A549 (cell line): ENCODE results near the gene SNX20. TPM values are rescaled to one million over a fixed set of nuclear protein-coding genes. Genes with fewer than 3 reads are reported as not detected.

Experiments
- ATAC-seq, 2 experiments: fragments of 200-7000 bp in 1 of 2; fragments of >200 bp in 1 of 2; cut with Nextera tagmentation in 1 of 2; cut with Tn5 transposase in 1 of 2; 3 replicates each; pipeline versions ENCODE4 v1.8.0 to v1.9.1; 2018 to 2020; ENCODE audit warnings: mild to moderate bottlenecking in 1 of 2, moderate library complexity in 1 of 2
- CTCF ChIA-PET: fragments of 300-600 bp; sonication (Branson Sonifier 250); formaldehyde crosslinking; extraction: SDS; loops from one replicate; lab custom pipeline; 2021; ENCODE audit warnings: antibody characterized with exemption, inconsistent platforms; lab: Yijun Ruan, JAX
- POLR2A ChIA-PET: fragments of 350-600 bp; formaldehyde crosslinking; extraction: SDS; loops from one replicate; lab custom pipeline; 2021; ENCODE audit warnings: antibody characterized with exemption, inconsistent platforms; lab: Yijun Ruan, JAX
- DNase-seq, 2 experiments: peaks; one replicate each; pipeline versions ENCODE4 v3.0.0 to v3.0.0-alpha.2; 2011 to 2016; ENCODE audit warnings: low read depth in 1 of 2, low spot score in 1 of 2
- FAIRE-seq: peaks from 2 replicates; lab custom pipeline; 2011; peaks lifted over from hg19 to GRCh38; lab: Jason Lieb, UNC
- H3K27ac ChIP-seq, 2 experiments: fragments of >200 bp; sonication (Bioruptor Twin); formaldehyde crosslinking; 3 replicates each; pipeline ENCODE4 v1.5.1; 2016 to 2017
- H3K4me1 ChIP-seq: fragments of >200 bp; sonication (Bioruptor Twin); formaldehyde crosslinking; 3 replicates; pipeline ENCODE4 v1.6.1; 2016
- H3K4me2 ChIP-seq: fragments of >200 bp; sonication (Bioruptor Twin); formaldehyde crosslinking; 3 replicates; pipeline ENCODE4 v1.6.1; 2016
- H3K4me3 ChIP-seq: fragments of >200 bp; sonication (Bioruptor Twin); formaldehyde crosslinking; 3 replicates; pipeline ENCODE4 v1.5.1; 2016
- H3K9me3 ChIP-seq: fragments of >200 bp; sonication (Bioruptor Twin); formaldehyde crosslinking; 3 replicates; pipeline ENCODE4 v1.6.1; 2016
- CEBPB ChIP-seq, 2 experiments: fragments of >200 bp in 1 of 2; sonication (Bioruptor Twin) in 1 of 2; formaldehyde crosslinking in 1 of 2; IDR thresholded peaks; 2 replicates each; pipeline ENCODE4 v1.6.1; 2012 to 2016
- CHD2 ChIP-seq: fragments of 150-350 bp; IDR thresholded peaks from 2 replicates; pipeline ENCODE4 v1.6.1; 2014; ENCODE audit warnings: low read length; ENCODE audit not compliant: partially characterized antibody
- CHD4 ChIP-seq: fragments of 200-600 bp; sonication (generic); IDR thresholded peaks from 2 replicates; pipeline ENCODE4 v1.6.1; 2016; ENCODE audit warnings: antibody characterized with exemption, mild to moderate bottlenecking, borderline replicate concordance
- CTCF ChIP-seq: fragments of >200 bp; sonication (Bioruptor Twin); formaldehyde crosslinking; IDR thresholded peaks from 3 replicates; pipeline ENCODE4 v1.5.1; 2016
- EHMT2 ChIP-seq: fragments of 200-600 bp; sonication (generic); IDR thresholded peaks from 2 replicates; pipeline ENCODE4 v1.6.1; 2016; ENCODE audit warnings: antibody characterized with exemption, low read depth, mild to moderate bottlenecking, moderate library complexity
- FOSL2 ChIP-seq, 2 experiments: fragments of 450-650 bp in 1 of 2; fragments of >200 bp in 1 of 2; sonication (Bioruptor Twin) in 1 of 2; formaldehyde crosslinking; IDR thresholded peaks; 2 replicates each; pipeline versions ENCODE4 v1.5.0 to v1.6.1; 2016 to 2020; ENCODE audit warnings: mild to moderate bottlenecking in 1 of 2, moderate library complexity in 1 of 2
- HEYL ChIP-seq: fragments of 250-450 bp; sonication (Bioruptor Pico); IDR thresholded peaks from 2 replicates; pipeline ENCODE4 v1.8.0; 2021; ENCODE audit warnings: mild to moderate bottlenecking, moderate library complexity
- HMGXB4 ChIP-seq: fragments of 250-450 bp; sonication (Bioruptor Pico); IDR thresholded peaks from 2 replicates; pipeline ENCODE4 v1.5.0; 2021; ENCODE audit warnings: mild to moderate bottlenecking, moderate library complexity, borderline replicate concordance
- HOXB5 ChIP-seq: fragments of 250-450 bp; sonication (Bioruptor Pico); IDR thresholded peaks from 2 replicates; pipeline ENCODE4 v1.5.0; 2020; ENCODE audit warnings: mild to moderate bottlenecking, moderate library complexity
- JUNB ChIP-seq: fragments of >200 bp; sonication (Bioruptor Twin); formaldehyde crosslinking; IDR thresholded peaks from 2 replicates; pipeline ENCODE4 v1.6.1; 2016
- MAFK ChIP-seq: fragments of 450-650 bp; IDR thresholded peaks from 2 replicates; pipeline ENCODE4 v1.6.1; 2014; ENCODE audit not compliant: partially characterized antibody
- MAX ChIP-seq: IDR thresholded peaks from 2 replicates; pipeline ENCODE4 v1.6.1; 2012
- MAZ ChIP-seq: fragments of 150-350 bp; IDR thresholded peaks from 2 replicates; pipeline ENCODE4 v1.6.1; 2014; ENCODE audit warnings: antibody characterized with exemption, low read depth, low read length, borderline replicate concordance
- NPAS2 ChIP-seq: fragments of 250-450 bp; sonication (Bioruptor Pico); IDR thresholded peaks from 2 replicates; pipeline ENCODE4 v1.8.0; 2022; ENCODE audit warnings: mild to moderate bottlenecking, moderate library complexity, borderline replicate concordance
- NR3C1 ChIP-seq: fragments of >200 bp; sonication (Bioruptor Twin); formaldehyde crosslinking; IDR thresholded peaks from 3 replicates; pipeline ENCODE4 v1.6.1; 2017
- PHF8 ChIP-seq: fragments of 200-600 bp; sonication (generic); IDR thresholded peaks from 2 replicates; pipeline ENCODE4 v1.6.1; 2016; ENCODE audit warnings: low read depth, mild to moderate bottlenecking, antibody characterized with exemption, moderate library complexity, borderline replicate concordance
- POLR2AphosphoS2 ChIP-seq: conservative IDR thresholded peaks from 2 replicates; pipeline ENCODE4 v1.6.1; 2012; ENCODE audit warnings: low read length, improper control_type of control experiment, inconsistent platforms
- RAD21 ChIP-seq, 2 experiments: fragments of >200 bp in 1 of 2; sonication (Bioruptor Twin) in 1 of 2; formaldehyde crosslinking in 1 of 2; IDR thresholded peaks in 1 of 2; conservative IDR thresholded peaks in 1 of 2; 2 replicates in 1 of 2; 3 replicates in 1 of 2; pipeline ENCODE4 v1.6.1; 2012 to 2018; ENCODE audit warnings: inconsistent platforms in 1 of 2
- RARB ChIP-seq: fragments of 250-450 bp; sonication (Bioruptor Pico); IDR thresholded peaks from 2 replicates; pipeline ENCODE4 v1.8.0; 2021; ENCODE audit warnings: mild to moderate bottlenecking, moderate library complexity
- RFX5 ChIP-seq: fragments of 450-650 bp; IDR thresholded peaks from 2 replicates; pipeline ENCODE4 v1.7.1; 2014; ENCODE audit warnings: antibody characterized with exemption, mild to moderate bottlenecking, moderate library complexity
- SREBF2 ChIP-seq: fragments of 450-650 bp; IDR thresholded peaks from 2 replicates; pipeline ENCODE4 v1.6.1; 2014; ENCODE audit warnings: mild to moderate bottlenecking, moderate library complexity
- TFCP2L1 ChIP-seq: fragments of 250-450 bp; sonication (Bioruptor Pico); IDR thresholded peaks from 2 replicates; pipeline ENCODE4 v1.5.0; 2021; ENCODE audit warnings: mild to moderate bottlenecking
- ZFP36 ChIP-seq: fragments of 450-650 bp; IDR thresholded peaks from 2 replicates; pipeline ENCODE4 v1.6.1; 2014; ENCODE audit warnings: borderline replicate concordance; ENCODE audit not compliant: partially characterized antibody
- WGBS: methylation state at CpG from one replicate; pipeline ENCODE4 v1.1.6; 2017; ENCODE audit errors: missing lambda C conversion rate; 5-methylcytosine and 5-hydroxymethylcytosine counted together
- polyA plus RNA-seq, 4 experiments: library from polyadenylated mRNA; depleted of rRNA in 3 of 4; stranded (reverse); fragments of >200 nt; fragmentation: RNase III in 1 of 4; extraction: RNeasy Plus Mini Kit Qiagen cat#74134 plus additional on column Dnase treatment in 1 of 4; gene quantifications; 2 replicates in 3 of 4; 3 replicates in 1 of 4; pipeline ENCODE4 v1.2.3, GENCODE V29; 2011 to 2017
- TF ChIP-seq, protein P1 (sequence below): fragments of 150-350 bp; IDR thresholded peaks from 2 replicates; pipeline ENCODE4 v1.6.1; 2014; ENCODE audit warnings: low read depth, mild to moderate bottlenecking, low read length
- TF ChIP-seq, protein P2 (sequence below): fragments of >200 bp; sonication (Bioruptor Twin); formaldehyde crosslinking; IDR thresholded peaks from 2 replicates; pipeline ENCODE4 v1.6.1; 2016

The SNX20 gene
- polyA plus RNA-seq, 2 of the 4 experiments (the other 2 are of a cell fraction), result not detected

DNA sequence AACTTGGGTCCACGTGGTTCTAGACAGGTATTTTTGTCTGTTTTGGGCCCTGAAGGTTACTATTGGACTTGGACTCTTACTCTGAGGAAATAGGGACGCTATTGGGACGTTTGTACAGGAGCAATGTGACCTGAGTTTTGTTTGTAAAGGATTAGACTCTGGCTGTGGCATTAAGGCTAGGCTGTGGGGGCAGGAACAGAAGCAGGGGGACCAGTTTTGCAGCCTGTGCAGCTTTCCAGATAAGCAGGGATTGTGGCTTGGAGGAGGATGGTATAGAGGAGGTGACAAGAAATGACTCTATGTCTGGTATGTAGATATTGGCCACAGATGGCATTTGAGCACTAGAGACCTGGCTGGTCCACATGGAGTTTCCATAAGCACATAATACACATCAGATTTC lies 25.1 kb upstream of the SNX20 start:
- ATAC-seq, result no peak
- Histone ChIP-seq H3K4me3 (no peak overlapping the region), H3K4me1 (no peaks in the 10 kb centered on the region), H3K4me2 (no peak overlapping the region)
- no peak for DNase-seq
- WGBS, result 0% methylated on average over 3 of the region's 3 CpGs
- CTCF ChIA-PET, result no interaction called here
- no peak for FAIRE-seq
- POLR2A ChIA-PET, result no interaction called here
- TF ChIP-seq NPAS2, result no peak
- TF ChIP-seq, protein P1, sequence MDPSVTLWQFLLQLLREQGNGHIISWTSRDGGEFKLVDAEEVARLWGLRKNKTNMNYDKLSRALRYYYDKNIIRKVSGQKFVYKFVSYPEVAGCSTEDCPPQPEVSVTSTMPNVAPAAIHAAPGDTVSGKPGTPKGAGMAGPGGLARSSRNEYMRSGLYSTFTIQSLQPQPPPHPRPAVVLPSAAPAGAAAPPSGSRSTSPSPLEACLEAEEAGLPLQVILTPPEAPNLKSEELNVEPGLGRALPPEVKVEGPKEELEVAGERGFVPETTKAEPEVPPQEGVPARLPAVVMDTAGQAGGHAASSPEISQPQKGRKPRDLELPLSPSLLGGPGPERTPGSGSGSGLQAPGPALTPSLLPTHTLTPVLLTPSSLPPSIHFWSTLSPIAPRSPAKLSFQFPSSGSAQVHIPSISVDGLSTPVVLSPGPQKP, result no peak
- TF ChIP-seq MAFK, result no peak
- no peak for TF ChIP-seq FOSL2 (IDR thresholded peaks at IDR 0.05)
- TF ChIP-seq FOSL2 (CRISPR knock-in tag; IDR thresholded peaks at IDR 0.05), result no peak
- TF ChIP-seq, all 56 proteins: peak for 0
- no peak overlapping the region for H3K27ac ChIP-seq
- H3K9me3 ChIP-seq, result peaks cover 24% of the 10 kb centered on the region

DNA sequence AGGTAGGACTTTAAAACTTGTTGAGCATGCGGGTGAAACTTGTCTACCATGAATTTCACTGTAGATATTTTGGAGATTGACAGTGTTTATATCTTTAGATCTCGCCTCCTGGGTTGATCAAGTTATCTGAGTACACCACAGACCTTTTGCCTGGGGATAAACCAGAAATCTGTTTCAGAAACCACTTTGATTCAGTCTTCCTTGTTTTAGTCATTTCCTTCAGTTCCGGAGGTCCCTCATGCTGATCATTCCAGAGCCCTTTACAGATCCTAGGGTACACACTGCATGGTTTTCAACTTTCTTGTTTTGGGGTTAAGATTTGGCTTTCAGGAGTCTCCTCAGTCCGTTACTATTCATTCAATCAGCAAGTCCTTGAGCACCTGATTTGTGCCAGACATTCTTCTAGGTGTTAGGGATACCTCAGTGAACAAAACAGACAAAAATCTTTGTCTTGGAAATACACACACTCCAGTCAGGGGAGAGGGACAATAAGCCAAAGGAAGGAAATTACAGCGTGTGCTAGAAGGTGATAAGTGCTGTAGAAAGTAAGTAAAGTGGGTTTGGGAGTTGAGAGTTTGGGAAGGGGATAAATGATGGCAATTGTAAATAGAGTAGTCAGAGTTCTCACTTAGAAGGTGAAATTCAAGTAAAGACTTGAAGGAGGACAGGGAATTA lies 24.5 kb upstream of the SNX20 start:
- no peak overlapping the region for H3K4me2 ChIP-seq
- no peak for FAIRE-seq
- TF ChIP-seq MAZ (no peak), PHF8 (no peak), ZFP36 (no peak), EHMT2 (no peak), POLR2AphosphoS2 (no peak), CHD2 (no peak), HOXB5 (CRISPR knock-in tag) (no peak), JUNB (no peak), SREBF2 (no peak), NR3C1 (no peak)
- TF ChIP-seq, protein P2, sequence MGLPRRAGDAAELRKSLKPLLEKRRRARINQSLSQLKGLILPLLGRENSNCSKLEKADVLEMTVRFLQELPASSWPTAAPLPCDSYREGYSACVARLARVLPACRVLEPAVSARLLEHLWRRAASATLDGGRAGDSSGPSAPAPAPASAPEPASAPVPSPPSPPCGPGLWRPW, result no peak
- no peaks in the 10 kb centered on the region for H3K4me1 ChIP-seq
- peaks cover 24% of the 10 kb centered on the region for H3K9me3 ChIP-seq
- H3K4me3 ChIP-seq, result no peak overlapping the region
- H3K27ac ChIP-seq, result no peak overlapping the region
- CTCF ChIA-PET, result no interaction called here
- POLR2A ChIA-PET, result no interaction called here
- WGBS, result 21% methylated on average over 5 of the region's 5 CpGs
- no peak for DNase-seq
- no peak for ATAC-seq

- peaks cover 24% of the 10 kb centered on the region for H3K9me3 ChIP-seq
- CTCF ChIA-PET, result no interaction called here
- TF ChIP-seq CEBPB (IDR thresholded peaks at IDR 0.05) (no peak), TFCP2L1 (CRISPR knock-in tag) (no peak), CHD4 (no peak), CTCF (no peak), HEYL (no peak), POLR2AphosphoS2 (no peak), MAX (no peak), RAD21 (conservative IDR thresholded peaks at IDR 0.05 in 1 of 2, IDR thresholded peaks at IDR 0.05 in 1 of 2) (no peak), FOSL2 (IDR thresholded peaks at IDR 0.05) (no peak), FOSL2 (CRISPR knock-in tag; IDR thresholded peaks at IDR 0.05) (no peak), RARB (CRISPR knock-in tag) (no peak), RFX5 (no peak), HMGXB4 (CRISPR knock-in tag) (no peak)
- DNase-seq (no peak), ATAC-seq (no peak), FAIRE-seq (no peak)
- WGBS, result 0% methylated on average over 1 of the region's 1 CpG
- H3K4me2 ChIP-seq, result no peak overlapping the region
- POLR2A ChIA-PET, result interaction anchor here (0.6 kb wide), 1 partner anchor 171 kb away, joined by 3 read pairs; no protein-coding TSS in a partner anchor
- H3K4me3 ChIP-seq, result no peak overlapping the region
- H3K4me1 ChIP-seq, result no peaks in the 10 kb centered on the region
- no peak overlapping the region for H3K27ac ChIP-seq
Observed at GRCh38 chr16:50704245-50704644, 23.1 kb upstream of the SNX20 start.
